RWPE1 (cell line): ENCODE results near the gene MED17.

Source experiments
- CTCF ChIA-PET: fragments of 350-600 bp; sonication (Branson Sonifier 250); formaldehyde crosslinking; extraction: SDS; loops from one replicate; lab custom pipeline; 2021; lab: Yijun Ruan, JAX
- POLR2A ChIA-PET: fragments of 400-600 bp; formaldehyde crosslinking; extraction: SDS; loops from one replicate; lab custom pipeline; 2020; ENCODE audit warnings: antibody characterized with exemption; ENCODE audit not compliant: low non-redundant PET; lab: Yijun Ruan, JAX
- DNase-seq: peaks from one replicate; pipeline ENCODE4 v3.0.0; 2012; ENCODE audit warnings: low spot score
- H3K27ac ChIP-seq: fragments of 450-650 bp; 2 replicates; pipeline ENCODE4 v1.5.1; 2017
- CTCF ChIP-seq: fragments of 450-650 bp; conservative IDR thresholded peaks from 2 replicates; pipeline ENCODE4 v1.5.1; 2017; ENCODE audit warnings: low read depth, mild to moderate bottlenecking

The MED17 gene

GRCh38 chr11:93807980-93808379 is 23.9 kb downstream of the MED17 start:
- POLR2A ChIA-PET = no interaction called here
- no peak overlapping the region for H3K27ac ChIP-seq
- CTCF ChIA-PET = no interaction called here
- DNase-seq = no peak
- no peak for TF ChIP-seq CTCF

- POLR2A ChIA-PET = no interaction called here
- TF ChIP-seq CTCF = no peak
- no peak for DNase-seq
- CTCF ChIA-PET = no interaction called here
- H3K27ac ChIP-seq = no peak overlapping the region
Measured at GRCh38 chr11:93813974-93814373, 29.9 kb downstream of the MED17 start.

DNA sequence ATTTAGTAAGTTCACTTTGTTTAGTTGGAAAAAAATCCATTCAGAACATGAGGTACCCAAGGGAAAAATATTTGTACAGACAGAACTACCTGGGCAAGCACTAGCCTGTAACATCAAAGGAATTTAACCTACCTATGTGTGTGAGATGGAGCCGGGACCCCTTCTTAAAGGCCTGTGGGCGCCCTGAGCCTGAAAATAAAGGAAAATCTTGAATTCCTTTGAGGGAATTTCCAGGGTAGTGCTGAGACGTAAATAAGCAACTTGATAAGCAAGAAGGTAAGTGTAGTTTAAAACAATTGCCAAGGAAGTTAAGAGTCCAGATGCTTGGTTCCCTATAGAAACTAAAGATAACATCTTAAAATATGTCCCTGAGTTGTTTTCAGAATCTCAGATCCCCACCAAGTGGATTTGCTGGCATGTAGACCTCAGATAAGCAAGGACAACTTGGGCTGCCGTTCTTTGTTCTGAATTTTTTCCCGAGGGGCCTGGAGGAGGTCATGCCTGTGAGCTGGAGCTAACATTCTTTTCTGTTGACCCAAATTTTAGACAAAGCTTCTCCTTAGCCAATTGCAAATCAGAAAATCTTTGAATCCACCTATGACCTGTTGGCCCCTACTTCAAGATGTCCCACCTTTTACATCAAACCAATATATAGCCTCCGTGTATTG is 31.0 kb downstream of the MED17 start:
- no peak for DNase-seq
- ChIA-PET CTCF (no interaction called here), POLR2A (no interaction called here)
- no peak overlapping the region for H3K27ac ChIP-seq
- no peak for TF ChIP-seq CTCF

GRCh38 chr11:93817426-93818348 is 33.6 kb downstream of the MED17 start:
- no peak for DNase-seq
- POLR2A ChIA-PET = no interaction called here
- TF ChIP-seq CTCF = no peak
- no peak overlapping the region for H3K27ac ChIP-seq
- CTCF ChIA-PET = interaction anchor here (0.6 to 0.8 kb wide), 2 partner anchors 104 to 518 kb away, joined by 3 read pairs; no protein-coding TSS in a partner anchor

DNA sequence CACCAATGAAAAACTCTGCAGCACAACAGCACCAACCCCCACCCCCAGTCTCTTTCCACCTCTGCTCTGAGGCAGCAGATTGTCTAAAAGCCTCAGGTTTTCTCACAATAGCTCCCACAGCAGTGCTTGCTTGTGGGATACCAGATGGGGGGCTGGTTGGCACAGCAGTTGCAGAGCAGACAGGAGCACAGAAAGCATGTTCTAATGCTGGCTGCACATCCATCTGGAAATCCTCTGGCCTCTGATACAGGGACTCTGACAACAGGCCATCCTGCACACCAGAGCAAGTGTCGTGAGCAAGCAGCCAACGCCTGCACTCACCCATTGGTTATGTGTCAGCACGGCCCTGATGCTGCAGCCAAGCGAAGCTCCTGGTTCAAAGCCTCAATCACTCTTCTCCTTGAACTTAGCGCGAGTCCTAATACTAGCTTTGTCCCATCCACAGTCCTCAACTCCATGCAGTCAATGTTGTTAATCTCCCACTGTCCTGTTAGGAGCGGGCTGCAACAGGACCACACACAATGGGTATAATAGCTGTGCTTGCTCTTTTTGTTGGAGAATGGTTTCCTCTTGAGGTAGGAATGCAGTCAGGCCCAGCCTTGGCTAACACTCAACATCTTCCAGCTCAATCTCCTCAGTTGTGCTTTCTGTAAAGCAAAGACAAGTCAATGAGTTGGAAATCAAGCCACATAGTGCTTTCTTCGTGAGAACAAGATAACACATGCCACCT is 36.0 kb downstream of the MED17 start:
- no peak overlapping the region for H3K27ac ChIP-seq
- no peak for TF ChIP-seq CTCF
- DNase-seq = no peak
- ChIA-PET POLR2A (interaction anchor here (0.5 kb wide), 1 partner anchor 20 kb away, joined by 3 read pairs; no protein-coding TSS in a partner anchor), CTCF (interaction anchor here (0.7 kb wide), 1 partner anchor 140 kb away, joined by 3 read pairs; no protein-coding TSS in a partner anchor)

- ChIA-PET POLR2A (no interaction called here), CTCF (no interaction called here)
- no peak overlapping the region for H3K27ac ChIP-seq
- no peak for TF ChIP-seq CTCF
- no peak for DNase-seq
Measured at GRCh38 chr11:93820847-93821246, 36.8 kb downstream of the MED17 start.
